HCT116 (cell line): ENCODE data around the gene RPS6KA2. TPM values are rescaled to one million over a fixed set of nuclear protein-coding genes. Genes with fewer than 3 reads are reported as not detected.

Experiments used
- ATAC-seq: fragments of 200-7000 bp; cut with Tn5 transposase; 2 replicates; pipeline ENCODE4 v1.9.1; 2020; ENCODE audit warnings: mild to moderate bottlenecking, moderate library complexity
- BruUV-seq: library from RNA; stranded (reverse); fragments of 400-500 nt; replicated peaks from 2 replicates; lab custom pipeline; 2021; lab: Mats Ljungman, UMichigan
- CTCF ChIA-PET: fragments of 300-600 bp; sonication (Branson Sonifier 250); formaldehyde crosslinking; loops from one replicate; lab custom pipeline; 2021; ENCODE audit warnings: antibody characterized with exemption; lab: Charles Lee
- POLR2A ChIA-PET: fragments of 300-600, 350-600 bp; sonication (Branson Sonifier 250); formaldehyde crosslinking; loops from one replicate; lab custom pipeline; 2021; ENCODE audit warnings: antibody characterized with exemption; lab: Charles Lee
- RAD21 ChIA-PET, 2 experiments: fragments of 300-600 bp; sonication (Branson Sonifier 250); formaldehyde crosslinking; loops; one replicate each; lab custom pipeline; 2023; ENCODE audit warnings: low total read pairs in 2 of 2; ENCODE audit not compliant: uncharacterized antibody in 2 of 2, unreplicated experiment in 2 of 2, low non-redundant PET in 1 of 2; lab: Charles Lee
- DNase-seq: peaks from one replicate; pipeline ENCODE4 v3.0.0-alpha.2; 2010; ENCODE audit warnings: low read depth, low spot score
- H2AFZ ChIP-seq: fragments of 200-600 bp; shearing (Covaris generic), sonication (generic); 2 replicates; pipeline ENCODE4 v1.6.1; 2017; ENCODE audit warnings: low read depth, mixed run types, mixed read lengths, antibody characterized with exemption, low read length; ENCODE audit not compliant: poor library complexity, severe bottlenecking
- H3K27ac ChIP-seq: 2 replicates; pipeline ENCODE4 v1.5.1; 2012; ENCODE audit warnings: low read depth, low read length
- H3K27me3 ChIP-seq: fragments of 200-600 bp; sonication (generic); 2 replicates; pipeline ENCODE4 v1.6.1; 2016; ENCODE audit warnings: mixed run types, low read length, mixed read lengths; ENCODE audit not compliant: insufficient read depth
- H3K36me3 ChIP-seq, 2 experiments: fragments of 200-500 bp in 1 of 2; fragments of 200-600 bp in 1 of 2; sonication (Bioruptor generic) in 1 of 2; sonication (generic) in 1 of 2; 2 replicates each; pipeline versions ENCODE4 v1.5.1 to v1.6.1; 2014 to 2016; ENCODE audit warnings: low read length in 2 of 2, inconsistent platforms in 1 of 2, mixed read lengths in 1 of 2, mixed run types in 1 of 2; ENCODE audit not compliant: insufficient read depth in 2 of 2, control insufficient read depth in 1 of 2
- H3K4me1 ChIP-seq, 2 experiments: fragments of 200-600 bp in 1 of 2; sonication (generic) in 1 of 2; 2 replicates each; pipeline versions ENCODE4 v1.5.1 to v1.6.1; 2012 to 2017; ENCODE audit warnings: low read length in 2 of 2, inconsistent platforms in 1 of 2, mild to moderate bottlenecking in 1 of 2, mixed read lengths in 1 of 2, mixed run types in 1 of 2, moderate library complexity in 1 of 2; ENCODE audit not compliant: insufficient read depth in 2 of 2, control insufficient read depth in 1 of 2
- H3K4me2 ChIP-seq: fragments of 200-600 bp; sonication (generic); 2 replicates; pipeline ENCODE4 v1.6.1; 2017; ENCODE audit warnings: mixed run types, low read length, mixed read lengths
- H3K4me3 ChIP-seq, 2 experiments: fragments of 200-600 bp in 1 of 2; sonication (generic) in 1 of 2; replicated peaks in 1 of 2; 2 replicates each; pipeline ENCODE4 v1.5.1; 2011 to 2016; ENCODE audit warnings: low read length in 2 of 2, control low read depth in 1 of 2, low read depth in 1 of 2, mild to moderate bottlenecking in 1 of 2, mixed read lengths in 1 of 2, mixed run types in 1 of 2
- H3K79me2 ChIP-seq: fragments of 200-600 bp; sonication (generic); 2 replicates; pipeline ENCODE4 v1.6.1; 2017; ENCODE audit warnings: mild to moderate bottlenecking, mixed run types, low read length, moderate library complexity, mixed read lengths; ENCODE audit not compliant: insufficient read depth
- H3K9ac ChIP-seq: fragments of 200-600 bp; sonication (generic); 2 replicates; pipeline ENCODE4 v1.6.1; 2016; ENCODE audit warnings: low read length, mixed read lengths
- H3K9me2 ChIP-seq: fragments of 200-600 bp; sonication (generic), shearing (Covaris generic); 2 replicates; pipeline ENCODE4 v1.6.1; 2017; ENCODE audit warnings: mixed run types, mild to moderate bottlenecking, moderate library complexity; ENCODE audit not compliant: insufficient read depth
- H3K9me3 ChIP-seq, 2 experiments: fragments of 200-500 bp in 1 of 2; fragments of 200-600 bp in 1 of 2; sonication (Bioruptor generic) in 1 of 2; sonication (generic) in 1 of 2; 2 replicates each; pipeline ENCODE4 v1.6.1; 2014 to 2017; ENCODE audit warnings: low read length in 2 of 2, mixed read lengths in 2 of 2, inconsistent platforms in 1 of 2, low read depth in 1 of 2, mild to moderate bottlenecking in 1 of 2, mixed run types in 1 of 2, moderate library complexity in 1 of 2; ENCODE audit not compliant: control insufficient read depth in 1 of 2, insufficient read depth in 1 of 2
- H4K20me1 ChIP-seq: fragments of 200-600 bp; sonication (generic), shearing (Covaris generic); 2 replicates; pipeline ENCODE4 v1.6.1; 2017; ENCODE audit warnings: mixed run types, mild to moderate bottlenecking, moderate library complexity; ENCODE audit not compliant: insufficient read depth
- ATF3 ChIP-seq: IDR thresholded peaks from 2 replicates; pipeline ENCODE4 v1.6.1; 2012
- CBX3 ChIP-seq: IDR thresholded peaks from 2 replicates; pipeline ENCODE4 v1.6.1; 2012; ENCODE audit warnings: low read depth
- ELF1 ChIP-seq: IDR thresholded peaks from 2 replicates; pipeline ENCODE4 v1.6.1; 2012; ENCODE audit warnings: low read depth, borderline replicate concordance
- EZH2 ChIP-seq: fragments of 200-600 bp; sonication (generic); IDR thresholded peaks from 2 replicates; pipeline ENCODE4 v1.6.1; 2017; ENCODE audit warnings: antibody characterized with exemption, mixed run types
- FOSL1 ChIP-seq: IDR thresholded peaks from 2 replicates; pipeline ENCODE4 v1.6.1; 2012; ENCODE audit warnings: low read depth
- JUND ChIP-seq: IDR thresholded peaks from 2 replicates; pipeline ENCODE4 v1.6.1; 2012
- POLR2AphosphoS5 ChIP-seq: IDR thresholded peaks from 2 replicates; pipeline ENCODE4 v1.6.1; 2011; ENCODE audit warnings: mild to moderate bottlenecking, low read depth, low read length, moderate library complexity
- RAD21 ChIP-seq: IDR thresholded peaks from 2 replicates; pipeline ENCODE4 v1.6.1; 2012; ENCODE audit warnings: low read depth, mild to moderate bottlenecking
- SIN3A ChIP-seq: IDR thresholded peaks from 2 replicates; pipeline ENCODE4 v1.6.1; 2012; ENCODE audit warnings: low read depth
- SP1 ChIP-seq: IDR thresholded peaks from 2 replicates; pipeline ENCODE4 v1.6.1; 2012; ENCODE audit warnings: low read depth
- SRF ChIP-seq: IDR thresholded peaks from 2 replicates; pipeline ENCODE4 v1.6.1; 2012; ENCODE audit warnings: low read depth
- ZFX ChIP-seq: fragments of 450-650 bp; IDR thresholded peaks from 2 replicates; pipeline ENCODE4 v1.6.1; 2017
- ZNF274 ChIP-seq: fragments of 200-500 bp; sonication (Bioruptor generic); IDR thresholded peaks from 2 replicates; pipeline ENCODE4 v1.6.1; 2014; ENCODE audit warnings: mild to moderate bottlenecking, low read depth, low read length, inconsistent platforms
- intact Hi-C: fragments of 100-400 bp; cut with micrococcal nuclease; formaldehyde crosslinking; loops from 2 replicates; pipeline ENCODE4 v1.10.0; 2022
- total RNA-seq: library from RNA; stranded (reverse); gene quantifications from one replicate; pipeline ENCODE4 v1.2.1, GENCODE V29; 2021; ENCODE audit not compliant: unreplicated experiment

RPS6KA2 gene
- total RNA-seq, 1 experiment from 2014 or later: 8.5 TPM

GRCh38 chr6:166467436-166468000 lies 159.5 kb downstream of the RPS6KA2 start:
- Histone ChIP-seq H3K9me2 (no peaks in the 10 kb centered on the region), H3K27ac (no peak overlapping the region), H3K79me2 (no peaks in the 10 kb centered on the region), H3K4me3 (no peak overlapping the region), H3K27me3 (no peaks in the 10 kb centered on the region), H3K4me2 (no peak overlapping the region), H3K36me3 (no peaks in the 10 kb centered on the region), H3K4me1 (no peaks in the 10 kb centered on the region), H3K9me3 (no peaks in the 10 kb centered on the region), H3K9ac (no peak overlapping the region), H2AFZ (no peak overlapping the region), H4K20me1 (no peaks in the 10 kb centered on the region)
- POLR2A ChIA-PET: no interaction called here
- ATAC-seq (no peak), DNase-seq (no peak)
- CTCF ChIA-PET: no interaction called here
- RAD21 ChIA-PET: no interaction called here
- TF ChIP-seq CBX3: no peak
- TF ChIP-seq ZFX: no peak
- no peak for TF ChIP-seq SRF
- TF ChIP-seq EZH2: no peak
- no peak for TF ChIP-seq SIN3A
- no peak for TF ChIP-seq JUND
- no peak for TF ChIP-seq POLR2AphosphoS5
- TF ChIP-seq RAD21: no peak
- no peak for TF ChIP-seq ZNF274
- no peak for TF ChIP-seq ATF3
- no peak for TF ChIP-seq FOSL1
- TF ChIP-seq ELF1: no peak
- TF ChIP-seq SP1: no peak
- BruUV-seq: no TSS peak
- intact Hi-C loops: no loop called here
